ENCODE results near the gene ZCCHC10. TPM values are rescaled to one million over a fixed set of nuclear protein-coding genes. Genes with fewer than 3 reads are reported as not detected.
"Not testable (repeated sequence)": the region's sequence is repeated elsewhere in the genome, so short reads cannot be mapped to it uniquely, and the experiment has no call there.

Gene ZCCHC10
- total and polyA plus RNA-seq, 2 of the 4 experiments (the other 2 are of a cell fraction), result 4.1 to 20.4 TPM

GRCh38 chr5:132972436-132972828, 53.9 kb downstream of the ZCCHC10 start:
- H3K27ac ChIP-seq (ENCODE audit: insufficient read depth, low read length); BruUV-seq (replicated peaks); dilution Hi-C loops (cut with HindIII; ENCODE audit: low sequenced_read_pairs, unreplicated experiment); H3K4me2 ChIP-seq (ENCODE audit: low read depth, low read length); in situ Hi-C loops (cut with MboI; ENCODE audit: low sequenced_read_pairs); H2BK120ac ChIP-seq (ENCODE audit: low read depth, low read length); H4K91ac ChIP-seq (ENCODE audit: insufficient read depth, low read depth, low read length); H2BK20ac ChIP-seq (ENCODE audit: low read depth, low read length); DNase-seq; H2AFZ ChIP-seq (replicated peaks; ENCODE audit: low read length, poor library complexity); H3K9ac ChIP-seq (ENCODE audit: low read depth, low read length); POLR2A ChIA-PET (ENCODE audit: unreplicated experiment); H3K14ac ChIP-seq (replicated peaks; ENCODE audit: low read depth, low read length); H3K23ac ChIP-seq (ENCODE audit: low read depth, low read length); intact Hi-C loops (cut with micrococcal nuclease); H2AK9ac ChIP-seq (replicated peaks; ENCODE audit: low read depth, low read length, poor library complexity); H3K27me3 ChIP-seq (ENCODE audit: control insufficient read depth, insufficient read depth, low read length); H3K9me1 ChIP-seq (ENCODE audit: insufficient read depth, low read length); H3K18ac ChIP-seq (ENCODE audit: low read depth, low read length); H3K36me3 ChIP-seq (ENCODE audit: control insufficient read depth, insufficient read depth, low read length); H3K9me3 ChIP-seq (ENCODE audit: control insufficient read depth, insufficient read depth, low read length); H3K4me1 ChIP-seq (ENCODE audit: control insufficient read depth, insufficient read depth, low read length); H2BK15ac ChIP-seq (ENCODE audit: low read depth, low read length); H4K20me1 ChIP-seq (ENCODE audit: insufficient read depth, low read length); H3K4me3 ChIP-seq (ENCODE audit: insufficient read depth, low read depth, low read length); H2BK5ac ChIP-seq (ENCODE audit: low read depth, low read length, poor library complexity, severe bottlenecking); H4K5ac ChIP-seq (ENCODE audit: low read depth, low read length); H2AK5ac ChIP-seq (ENCODE audit: low read depth, low read length); H3K79me1 ChIP-seq (ENCODE audit: low read depth in 1 of 2, low read length in 2 of 2); ATAC-seq (ENCODE audit: low read depth); H3K56ac ChIP-seq (ENCODE audit: extremely low read depth, insufficient read depth, low read length); H4K8ac ChIP-seq (ENCODE audit: low read depth in 2 of 2, low read length in 2 of 2): not testable (repeated sequence)
- H3K4ac ChIP-seq (ENCODE audit: low read depth, low read length), result peak overlapping the region; percentile 5; the same call in 1 of the 2 replicates
- WGBS, 2 experiments (ENCODE audit: extremely low coverage in 2 of 2, insufficient read length in 1 of 2), result 100% methylated on average over 3 of the region's 7 CpGs; no CpG with 5 or more reads in 1 of the 2 experiments
- CTCF ChIA-PET, result interaction anchor here (0.6 kb wide), 1 partner anchor 43 kb away, joined by 3 read pairs; no protein-coding TSS in a partner anchor
